Measurements from ENCODE around the gene PRIM2. TPM values are rescaled to one million over a fixed set of nuclear protein-coding genes. Genes with fewer than 3 reads are reported as not detected.
"Not testable (repeated sequence)": the region's sequence is repeated elsewhere in the genome, so short reads cannot be mapped to it uniquely, and the experiment has no call there.

Gene PRIM2
- polyA plus RNA-seq (2014; cell fraction: cytosol; rRNA removed): 63.3 and 64.3 TPM in 2 replicates
- polyA plus RNA-seq (2014; cell fraction: nucleus; rRNA removed): 22.2 and 27.9 TPM in 2 replicates

- DNase-seq (ENCODE audit: low spot score): peak; percentile 88
Measured at GRCh38 chr6:57317060-57317943, at the start of gene PRIM2. Gene PRIM2 (plus strand): TSS chr6:57317630. CDS start chr6:57318446, 816 bp downstream.

- no peak for DNase-seq (ENCODE audit: low spot score)
Measured at GRCh38 chr6:57268294-57268640, 49.2 kb upstream of the PRIM2 start.

GRCh38 chr6:57274113-57274824, 43.2 kb upstream of the PRIM2 start:
- DNase-seq (ENCODE audit: low spot score): not testable (repeated sequence)

GRCh38 chr6:57275384-57275783, 42.0 kb upstream of the PRIM2 start:
- no peak for DNase-seq (ENCODE audit: low spot score)

- DNase-seq (ENCODE audit: low spot score): no peak
Measured at GRCh38 chr6:57276946-57277345, 40.5 kb upstream of the PRIM2 start.

- DNase-seq (ENCODE audit: low spot score): no peak
Measured at GRCh38 chr6:57278570-57278969, 38.9 kb upstream of the PRIM2 start.

GRCh38 chr6:57279013-57279412, 38.4 kb upstream of the PRIM2 start:
- DNase-seq (ENCODE audit: low spot score): no peak

- no peak for DNase-seq (ENCODE audit: low spot score)
Measured at GRCh38 chr6:57283106-57283505, 34.3 kb upstream of the PRIM2 start.

GRCh38 chr6:57283911-57284455, 33.4 kb upstream of the PRIM2 start:
- DNase-seq (ENCODE audit: low spot score): no peak

- not testable (repeated sequence) for DNase-seq (ENCODE audit: low spot score)
Measured at GRCh38 chr6:57288136-57288535, 29.3 kb upstream of the PRIM2 start.

GRCh38 chr6:57293472-57293871, 24.0 kb upstream of the PRIM2 start:
- DNase-seq (ENCODE audit: low spot score): not testable (repeated sequence)

GRCh38 chr6:57294862-57295445, 22.5 kb upstream of the PRIM2 start:
- DNase-seq (ENCODE audit: low spot score): no peak

GRCh38 chr6:57297505-57297904, 19.9 kb upstream of the PRIM2 start:
- DNase-seq (ENCODE audit: low spot score): peak; percentile 26

- no peak for DNase-seq (ENCODE audit: low spot score)
Measured at GRCh38 chr6:57298741-57299140, 18.7 kb upstream of the PRIM2 start.

GRCh38 chr6:57301757-57302156, 15.7 kb upstream of the PRIM2 start:
- no peak for DNase-seq (ENCODE audit: low spot score)

GRCh38 chr6:57302477-57302876, 15.0 kb upstream of the PRIM2 start:
- no peak for DNase-seq (ENCODE audit: low spot score)

GRCh38 chr6:57303931-57304681, 13.3 kb upstream of the PRIM2 start:
- DNase-seq (ENCODE audit: low spot score): peak; percentile 72

GRCh38 chr6:57305107-57305506, 12.3 kb upstream of the PRIM2 start:
- peak; percentile 66 for DNase-seq (ENCODE audit: low spot score)

- DNase-seq (ENCODE audit: low spot score): no peak
Measured at GRCh38 chr6:57305761-57306160, 11.7 kb upstream of the PRIM2 start.

- no peak for DNase-seq (ENCODE audit: low spot score)
Measured at GRCh38 chr6:57306273-57306672, 11.2 kb upstream of the PRIM2 start.

- DNase-seq (ENCODE audit: low spot score): no peak
Measured at GRCh38 chr6:57307850-57308249, 9.6 kb upstream of the PRIM2 start.
